Germinal center (tissue), 1 donor: ENCODE measurements around the gene ZNF570.

Source experiments
- DNase-seq: peaks from one replicate; pipeline ENCODE4 v3.0.0; 2012; ENCODE audit warnings: mixed read lengths, low spot score

The ZNF570 gene

GRCh38 chr19:37468961-37469777, at the start of gene ZNF570:
Gene ZNF570, plus strand, starts transcription at chr19:37469356. Its CDS starts 999 bp downstream, at chr19:37470355.
- DNase-seq: peak; percentile 78

- DNase-seq: no peak
These were observed 16.5 kb upstream of the ZNF570 start for GRCh38 chr19:37452500-37453245.

- no peak for DNase-seq
These were observed 2.8 kb upstream of the ZNF570 start for GRCh38 chr19:37466277-37466797.

- DNase-seq: peak; percentile 87
These were observed 2.2 kb upstream of the ZNF570 start, which contains the start of gene ZNF569 for GRCh38 chr19:37466798-37467607. Gene ZNF569, minus strand, starts transcription at chr19:37467444. Its CDS starts 22,523 bp downstream, at chr19:37444921.

GRCh38 chr19:37467608-37468090, 1.5 kb upstream of the ZNF570 start:
- no peak for DNase-seq

- DNase-seq: no peak
These were observed 1.1 kb downstream of the ZNF570 start for GRCh38 chr19:37470216-37470615.

GRCh38 chr19:37472165-37472564, 3.0 kb downstream of the ZNF570 start:
- no peak for DNase-seq

GRCh38 chr19:37484406-37485168, 15.4 kb downstream of the ZNF570 start:
- DNase-seq: no peak

GRCh38 chr19:37492213-37492612, 23.1 kb downstream of the ZNF570 start:
- no peak for DNase-seq

GRCh38 chr19:37505958-37506386, 36.8 kb downstream of the ZNF570 start:
- DNase-seq: no peak

- peak; percentile 83 for DNase-seq
These were observed 37.4 kb downstream of the ZNF570 start, which contains the start of gene ZNF793 for GRCh38 chr19:37506387-37507166. Gene ZNF793, plus strand, starts transcription at chr19:37506939. Its CDS starts 16,501 bp downstream, at chr19:37523440.

- DNase-seq: no peak
These were observed 38.0 kb downstream of the ZNF570 start for GRCh38 chr19:37507167-37507464.

GRCh38 chr19:37511186-37511585, 42.0 kb downstream of the ZNF570 start:
- DNase-seq: no peak

- DNase-seq: no peak
These were observed 42.7 kb downstream of the ZNF570 start for GRCh38 chr19:37511821-37512220.

- DNase-seq: no peak
These were observed 44.2 kb downstream of the ZNF570 start for GRCh38 chr19:37513397-37513796.

- DNase-seq: no peak
These were observed 50.7 kb downstream of the ZNF570 start for GRCh38 chr19:37519890-37520289.

GRCh38 chr19:37537391-37537947, 68.3 kb downstream of the ZNF570 start:
- DNase-seq: no peak
